HEK293T (cell line): ENCODE data around the gene WWOX.

Experiments
- CTBP1 ChIP-seq: fragments of 450-650 bp; IDR thresholded peaks from 2 replicates; pipeline ENCODE4 v1.6.1; 2016; ENCODE audit warnings: borderline replicate concordance
- FOXK2 ChIP-seq: fragments of 450-650 bp; IDR thresholded peaks from 2 replicates; pipeline ENCODE4 v1.6.1; 2016; ENCODE audit warnings: mild to moderate bottlenecking
- SP1 ChIP-seq: fragments of 450-650 bp; IDR thresholded peaks from 2 replicates; pipeline ENCODE4 v1.6.1; 2017
- TARDBP ChIP-seq: fragments of 450-650 bp; IDR thresholded peaks from 2 replicates; pipeline ENCODE4 v1.6.1; 2016

DNA sequence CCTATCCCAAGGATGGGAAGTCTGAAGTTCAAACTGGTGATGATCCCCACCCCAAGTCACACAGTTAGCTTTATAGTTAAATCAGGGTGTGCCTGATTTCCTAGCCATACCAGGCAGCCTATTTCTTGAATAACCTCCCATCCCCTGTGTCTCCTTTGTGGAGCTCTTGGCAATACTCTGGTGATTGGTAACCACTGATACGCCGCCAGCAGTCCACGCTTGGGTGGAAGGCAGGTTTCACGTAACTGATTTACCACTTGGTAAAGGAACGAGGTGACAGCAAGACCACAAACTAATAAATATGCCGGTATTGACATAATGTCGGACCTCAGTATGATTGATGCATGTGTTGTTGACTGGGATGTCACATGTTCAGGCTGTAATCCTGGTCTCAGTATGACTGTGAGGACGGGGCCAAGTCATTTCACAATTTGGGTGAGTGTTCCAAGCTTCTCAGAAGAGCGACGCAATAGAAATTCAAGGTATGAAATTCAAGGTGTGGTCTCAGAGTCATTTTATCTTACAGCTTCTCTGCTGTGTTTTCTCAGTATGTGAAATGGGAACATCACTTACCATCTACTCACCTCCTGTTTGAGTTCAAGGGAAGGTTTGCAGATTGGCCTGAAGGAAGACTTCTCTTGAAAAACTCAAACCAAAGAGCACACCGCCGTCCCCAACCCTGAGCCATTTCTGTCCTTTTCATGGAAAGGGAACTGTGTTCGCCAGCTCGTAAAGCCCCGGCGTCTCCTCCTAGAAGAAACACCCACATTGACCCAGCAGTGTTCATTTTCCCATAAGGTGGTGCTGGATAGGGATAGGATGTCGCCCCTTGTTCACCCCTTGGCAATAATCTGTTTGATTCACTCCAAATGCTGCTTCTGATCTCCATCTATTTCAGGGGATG lies 678.9 kb downstream of the WWOX start:
- TF ChIP-seq FOXK2: no peak
- TF ChIP-seq TARDBP: no peak
- no peak for TF ChIP-seq SP1
- no peak for TF ChIP-seq CTBP1
